HEK293 (cell line): ENCODE measurements around the gene PEX14.

Experiments used
- CTCF ChIA-PET: fragments of 350-600 bp; formaldehyde crosslinking; extraction: SDS; loops from one replicate; lab custom pipeline; 2021; ENCODE audit warnings: antibody characterized with exemption; lab: Yijun Ruan, JAX
- POLR2A ChIA-PET: fragments of 300-600 bp; formaldehyde crosslinking; extraction: SDS; loops from one replicate; lab custom pipeline; 2020; ENCODE audit warnings: antibody characterized with exemption, inconsistent platforms; lab: Yijun Ruan, JAX
- H3K27ac ChIP-seq: fragments of 200-500 bp; sonication (Bioruptor generic); 2 replicates; pipeline ENCODE4 v1.5.1; 2014; ENCODE audit warnings: low read depth, low read length, control low read depth, inconsistent platforms; ENCODE audit errors: extremely low read depth
- H3K36me3 ChIP-seq, 2 experiments: fragments of 200-500 bp in 1 of 2; sonication (Bioruptor generic) in 1 of 2; 1 replicate in 1 of 2; 2 replicates in 1 of 2; pipeline ENCODE4 v1.5.1; 2014 to 2017; ENCODE audit warnings: inconsistent platforms in 2 of 2, low read length in 2 of 2; ENCODE audit not compliant: control insufficient read depth in 2 of 2, insufficient read depth in 1 of 2
- H3K4me1 ChIP-seq: fragments of 200-500 bp; sonication (Bioruptor generic); 2 replicates; pipeline ENCODE4 v1.5.1; 2014; ENCODE audit warnings: mild to moderate bottlenecking, low read length, inconsistent platforms; ENCODE audit not compliant: control insufficient read depth, insufficient read depth
- H3K4me3 ChIP-seq: 2 replicates; pipeline ENCODE4 v1.5.1; 2011; ENCODE audit warnings: low read depth, mild to moderate bottlenecking, control low read depth, low read length, moderate library complexity
- H3K9me3 ChIP-seq: fragments of 200-500 bp; sonication (Bioruptor generic); 2 replicates; pipeline ENCODE4 v1.5.1; 2014; ENCODE audit warnings: low read depth, low read length, inconsistent platforms; ENCODE audit not compliant: control insufficient read depth, insufficient read depth
- BCL11A ChIP-seq: fragments of 450-650 bp; formaldehyde crosslinking; IDR thresholded peaks from 2 replicates; pipeline ENCODE4 v1.5.1; 2016; ENCODE audit warnings: low read depth, missing biosample characterization, missing genetic modification characterization
- CTCF ChIP-seq: fragments of 450-650 bp; formaldehyde crosslinking; IDR thresholded peaks from 2 replicates; pipeline ENCODE4 v1.5.1; 2016; ENCODE audit warnings: missing biosample characterization, missing genetic modification characterization
- IKZF3 ChIP-seq: fragments of 450-650 bp; IDR thresholded peaks from 2 replicates; pipeline ENCODE4 v1.5.0; 2018; ENCODE audit warnings: missing biosample characterization, mild to moderate bottlenecking, missing genetic modification characterization, moderate library complexity
- OVOL3 ChIP-seq: fragments of 450-650 bp; formaldehyde crosslinking; IDR thresholded peaks from 2 replicates; pipeline ENCODE4 v1.5.1; 2016; ENCODE audit warnings: missing biosample characterization, missing genetic modification characterization
- ZBTB21 ChIP-seq: fragments of 450-650 bp; formaldehyde crosslinking; IDR thresholded peaks from 2 replicates; pipeline ENCODE4 v1.5.1; 2017; ENCODE audit warnings: missing biosample characterization, missing genetic modification characterization
- ZBTB8A ChIP-seq: fragments of 450-650 bp; formaldehyde crosslinking; IDR thresholded peaks from 2 replicates; pipeline ENCODE4 v1.5.1; 2016; ENCODE audit warnings: missing biosample characterization, missing genetic modification characterization
- ZEB2 ChIP-seq: fragments of 450-650 bp; formaldehyde crosslinking; IDR thresholded peaks from 2 replicates; pipeline ENCODE4 v1.5.1; 2016; ENCODE audit warnings: missing biosample characterization, missing genetic modification characterization
- ZFP37 ChIP-seq: fragments of 450-650 bp; formaldehyde crosslinking; IDR thresholded peaks from 2 replicates; pipeline ENCODE4 v1.5.1; 2016; ENCODE audit warnings: missing biosample characterization, missing genetic modification characterization
- ZFP69B ChIP-seq: fragments of 450-650 bp; formaldehyde crosslinking; IDR thresholded peaks from 2 replicates; pipeline ENCODE4 v1.5.1; 2016; ENCODE audit warnings: missing biosample characterization, missing genetic modification characterization
- ZNF155 ChIP-seq: fragments of 450-650 bp; formaldehyde crosslinking; IDR thresholded peaks from 2 replicates; pipeline ENCODE4 v1.5.1; 2016; ENCODE audit warnings: missing biosample characterization, missing genetic modification characterization
- ZNF157 ChIP-seq: fragments of 450-650 bp; formaldehyde crosslinking; IDR thresholded peaks from 2 replicates; pipeline ENCODE4 v1.5.1; 2016; ENCODE audit warnings: missing biosample characterization, missing genetic modification characterization
- ZNF23 ChIP-seq: fragments of 450-650 bp; formaldehyde crosslinking; IDR thresholded peaks from 2 replicates; pipeline ENCODE4 v1.5.1; 2016; ENCODE audit warnings: missing biosample characterization, missing genetic modification characterization, borderline replicate concordance
- ZNF621 ChIP-seq: fragments of 450-650 bp; formaldehyde crosslinking; IDR thresholded peaks from 2 replicates; pipeline ENCODE4 v1.5.1; 2017; ENCODE audit warnings: missing biosample characterization, missing genetic modification characterization
- ZNF791 ChIP-seq: fragments of 450-650 bp; formaldehyde crosslinking; IDR thresholded peaks from 2 replicates; pipeline ENCODE4 v1.5.1; 2016; ENCODE audit warnings: missing biosample characterization, missing genetic modification characterization
- TF ChIP-seq, protein P1 (sequence below): fragments of 450-650 bp; formaldehyde crosslinking; IDR thresholded peaks from 2 replicates; pipeline ENCODE4 v1.5.1; 2016; ENCODE audit warnings: missing biosample characterization, missing genetic modification characterization
- TF ChIP-seq, protein P2 (sequence below): fragments of 450-650 bp; IDR thresholded peaks from 2 replicates; pipeline ENCODE4 v1.5.1; 2018; ENCODE audit warnings: missing biosample characterization, mild to moderate bottlenecking, missing genetic modification characterization
- TF ChIP-seq, protein P3 (sequence below): fragments of 450-650 bp; formaldehyde crosslinking; conservative IDR thresholded peaks from 2 replicates; pipeline ENCODE4 v1.5.1; 2016; ENCODE audit warnings: low read depth, missing biosample characterization, missing genetic modification characterization
- TF ChIP-seq, protein P4 (sequence below): fragments of 450-650 bp; formaldehyde crosslinking; IDR thresholded peaks from 2 replicates; pipeline ENCODE4 v1.5.1; 2016; ENCODE audit warnings: missing biosample characterization, missing genetic modification characterization

The PEX14 gene

DNA sequence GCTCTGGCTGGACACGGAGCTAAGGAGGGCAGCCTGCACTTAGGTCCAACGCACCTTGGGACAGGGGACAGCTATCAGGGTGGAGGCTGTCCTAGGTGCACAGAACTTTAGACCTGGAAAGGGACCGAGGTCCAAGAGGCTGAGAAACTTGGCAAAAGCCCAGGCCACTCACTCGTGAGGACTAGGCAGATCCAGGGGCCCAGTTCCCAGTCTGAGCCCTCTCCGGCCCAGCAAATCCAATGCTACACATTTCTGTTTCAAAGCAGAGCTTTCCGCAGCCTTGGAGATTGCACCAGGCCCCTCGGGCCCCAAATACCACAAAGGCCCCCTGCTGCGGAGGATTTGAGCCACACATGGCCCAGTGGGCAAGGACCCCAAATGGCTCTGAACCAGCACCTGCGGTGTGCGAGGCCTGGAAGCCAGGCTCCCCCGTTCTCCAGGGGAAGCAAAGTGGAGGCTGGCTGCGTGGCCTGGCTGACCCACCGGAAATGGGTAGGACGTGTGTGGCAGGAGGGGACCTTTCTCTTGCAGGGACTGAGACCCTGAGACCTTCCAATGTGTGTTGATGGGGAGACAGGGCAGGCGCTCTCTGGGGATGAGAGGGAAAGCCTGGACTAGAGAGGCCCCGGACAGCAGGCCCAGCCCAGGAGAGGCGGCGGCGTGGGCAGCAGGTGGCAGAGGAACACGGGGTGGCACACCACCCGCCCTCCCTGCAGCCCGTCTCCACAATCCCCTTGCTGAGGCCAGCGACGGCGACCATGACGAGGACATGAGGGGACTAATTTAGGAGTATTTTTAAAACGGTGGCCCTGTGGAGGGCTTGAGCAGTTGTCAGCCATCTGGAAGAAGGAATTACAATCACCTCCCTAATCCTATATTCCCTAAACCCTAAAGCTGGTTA lies 203.0 kb downstream of the PEX14 start:
- Histone ChIP-seq H3K4me3 (no peak overlapping the region), H3K36me3 (no peaks in the 10 kb centered on the region), H3K4me1 (peaks cover 10% of the 10 kb centered on the region), H3K27ac (no peak overlapping the region), H3K9me3 (no peaks in the 10 kb centered on the region)
- no peak for TF ChIP-seq OVOL3 (tag by site-specific recombination)
- no peak for TF ChIP-seq ZEB2 (tag by site-specific recombination)
- TF ChIP-seq ZFP37 (tag by site-specific recombination), result no peak
- TF ChIP-seq BCL11A (tag by site-specific recombination), result no peak
- TF ChIP-seq CTCF (tag by site-specific recombination), result no peak
- TF ChIP-seq ZBTB8A (tag by site-specific recombination), result peak; percentile 22; the same call in 1 of the 2 replicates
- ChIA-PET CTCF (interaction anchor here (0.6 to 1.0 kb wide), 2 partner anchors 15 to 115 kb away, joined by 4 read pairs; no protein-coding TSS in a partner anchor), POLR2A (no interaction called here)

GRCh38 chr1:10678402-10678801 lies 203.7 kb downstream of the PEX14 start:
- H3K9me3 ChIP-seq, result no peaks in the 10 kb centered on the region
- POLR2A ChIA-PET, result no interaction called here
- H3K27ac ChIP-seq, result no peak overlapping the region
- no peak overlapping the region for H3K4me3 ChIP-seq
- CTCF ChIA-PET, result interaction anchor here (0.6 to 1.0 kb wide), 3 partner anchors 15 to 966 kb away, joined by 3 to 4 read pairs (median 3); no protein-coding TSS in a partner anchor
- H3K36me3 ChIP-seq, result no peaks in the 10 kb centered on the region
- H3K4me1 ChIP-seq, result peaks cover 7% of the 10 kb centered on the region
- TF ChIP-seq, protein P1, sequence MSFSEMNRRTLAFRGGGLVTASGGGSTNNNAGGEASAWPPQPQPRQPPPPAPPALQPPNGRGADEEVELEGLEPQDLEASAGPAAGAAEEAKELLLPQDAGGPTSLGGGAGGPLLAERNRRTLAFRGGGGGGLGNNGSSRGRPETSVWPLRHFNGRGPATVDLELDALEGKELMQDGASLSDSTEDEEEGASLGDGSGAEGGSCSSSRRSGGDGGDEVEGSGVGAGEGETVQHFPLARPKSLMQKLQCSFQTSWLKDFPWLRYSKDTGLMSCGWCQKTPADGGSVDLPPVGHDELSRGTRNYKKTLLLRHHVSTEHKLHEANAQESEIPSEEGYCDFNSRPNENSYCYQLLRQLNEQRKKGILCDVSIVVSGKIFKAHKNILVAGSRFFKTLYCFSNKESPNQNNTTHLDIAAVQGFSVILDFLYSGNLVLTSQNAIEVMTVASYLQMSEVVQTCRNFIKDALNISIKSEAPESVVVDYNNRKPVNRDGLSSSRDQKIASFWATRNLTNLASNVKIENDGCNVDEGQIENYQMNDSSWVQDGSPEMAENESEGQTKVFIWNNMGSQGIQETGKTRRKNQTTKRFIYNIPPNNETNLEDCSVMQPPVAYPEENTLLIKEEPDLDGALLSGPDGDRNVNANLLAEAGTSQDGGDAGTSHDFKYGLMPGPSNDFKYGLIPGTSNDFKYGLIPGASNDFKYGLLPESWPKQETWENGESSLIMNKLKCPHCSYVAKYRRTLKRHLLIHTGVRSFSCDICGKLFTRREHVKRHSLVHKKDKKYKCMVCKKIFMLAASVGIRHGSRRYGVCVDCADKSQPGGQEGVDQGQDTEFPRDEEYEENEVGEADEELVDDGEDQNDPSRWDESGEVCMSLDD (tag by site-specific recombination), result no peak
- TF ChIP-seq ZFP69B, result no peak
- TF ChIP-seq ZBTB21, result no peak

GRCh38 chr1:10678852-10679251 lies 204.1 kb downstream of the PEX14 start:
- Histone ChIP-seq H3K36me3 (no peaks in the 10 kb centered on the region), H3K9me3 (no peaks in the 10 kb centered on the region), H3K4me3 (no peak overlapping the region), H3K4me1 (peaks cover 7% of the 10 kb centered on the region), H3K27ac (no peak overlapping the region)
- POLR2A ChIA-PET, result no interaction called here
- CTCF ChIA-PET, result interaction anchor here (0.6 to 1.0 kb wide), 3 partner anchors 14 to 965 kb away, joined by 3 to 4 read pairs (median 3); no protein-coding TSS in a partner anchor
- no peak for TF ChIP-seq ZNF155
- TF ChIP-seq ZNF157 (tag by site-specific recombination), result no peak
- TF ChIP-seq ZNF621 (tag by site-specific recombination), result no peak
- no peak for TF ChIP-seq IKZF3 (tag by site-specific recombination)
- TF ChIP-seq, protein P2, sequence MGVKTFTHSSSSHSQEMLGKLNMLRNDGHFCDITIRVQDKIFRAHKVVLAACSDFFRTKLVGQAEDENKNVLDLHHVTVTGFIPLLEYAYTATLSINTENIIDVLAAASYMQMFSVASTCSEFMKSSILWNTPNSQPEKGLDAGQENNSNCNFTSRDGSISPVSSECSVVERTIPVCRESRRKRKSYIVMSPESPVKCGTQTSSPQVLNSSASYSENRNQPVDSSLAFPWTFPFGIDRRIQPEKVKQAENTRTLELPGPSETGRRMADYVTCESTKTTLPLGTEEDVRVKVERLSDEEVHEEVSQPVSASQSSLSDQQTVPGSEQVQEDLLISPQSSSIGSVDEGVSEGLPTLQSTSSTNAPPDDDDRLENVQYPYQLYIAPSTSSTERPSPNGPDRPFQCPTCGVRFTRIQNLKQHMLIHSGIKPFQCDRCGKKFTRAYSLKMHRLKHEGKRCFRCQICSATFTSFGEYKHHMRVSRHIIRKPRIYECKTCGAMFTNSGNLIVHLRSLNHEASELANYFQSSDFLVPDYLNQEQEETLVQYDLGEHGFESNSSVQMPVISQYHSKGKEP (tag by site-specific recombination), result no peak
- TF ChIP-seq, protein P3, sequence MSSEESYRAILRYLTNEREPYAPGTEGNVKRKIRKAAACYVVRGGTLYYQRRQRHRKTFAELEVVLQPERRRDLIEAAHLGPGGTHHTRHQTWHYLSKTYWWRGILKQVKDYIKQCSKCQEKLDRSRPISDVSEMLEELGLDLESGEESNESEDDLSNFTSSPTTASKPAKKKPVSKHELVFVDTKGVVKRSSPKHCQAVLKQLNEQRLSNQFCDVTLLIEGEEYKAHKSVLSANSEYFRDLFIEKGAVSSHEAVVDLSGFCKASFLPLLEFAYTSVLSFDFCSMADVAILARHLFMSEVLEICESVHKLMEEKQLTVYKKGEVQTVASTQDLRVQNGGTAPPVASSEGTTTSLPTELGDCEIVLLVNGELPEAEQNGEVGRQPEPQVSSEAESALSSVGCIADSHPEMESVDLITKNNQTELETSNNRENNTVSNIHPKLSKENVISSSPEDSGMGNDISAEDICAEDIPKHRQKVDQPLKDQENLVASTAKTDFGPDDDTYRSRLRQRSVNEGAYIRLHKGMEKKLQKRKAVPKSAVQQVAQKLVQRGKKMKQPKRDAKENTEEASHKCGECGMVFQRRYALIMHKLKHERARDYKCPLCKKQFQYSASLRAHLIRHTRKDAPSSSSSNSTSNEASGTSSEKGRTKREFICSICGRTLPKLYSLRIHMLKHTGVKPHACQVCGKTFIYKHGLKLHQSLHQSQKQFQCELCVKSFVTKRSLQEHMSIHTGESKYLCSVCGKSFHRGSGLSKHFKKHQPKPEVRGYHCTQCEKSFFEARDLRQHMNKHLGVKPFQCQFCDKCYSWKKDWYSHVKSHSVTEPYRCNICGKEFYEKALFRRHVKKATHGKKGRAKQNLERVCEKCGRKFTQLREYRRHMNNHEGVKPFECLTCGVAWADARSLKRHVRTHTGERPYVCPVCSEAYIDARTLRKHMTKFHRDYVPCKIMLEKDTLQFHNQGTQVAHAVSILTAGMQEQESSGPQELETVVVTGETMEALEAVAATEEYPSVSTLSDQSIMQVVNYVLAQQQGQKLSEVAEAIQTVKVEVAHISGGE (tag by site-specific recombination), result no peak
- no peak for TF ChIP-seq ZNF791 (tag by site-specific recombination)
- TF ChIP-seq, protein P4, sequence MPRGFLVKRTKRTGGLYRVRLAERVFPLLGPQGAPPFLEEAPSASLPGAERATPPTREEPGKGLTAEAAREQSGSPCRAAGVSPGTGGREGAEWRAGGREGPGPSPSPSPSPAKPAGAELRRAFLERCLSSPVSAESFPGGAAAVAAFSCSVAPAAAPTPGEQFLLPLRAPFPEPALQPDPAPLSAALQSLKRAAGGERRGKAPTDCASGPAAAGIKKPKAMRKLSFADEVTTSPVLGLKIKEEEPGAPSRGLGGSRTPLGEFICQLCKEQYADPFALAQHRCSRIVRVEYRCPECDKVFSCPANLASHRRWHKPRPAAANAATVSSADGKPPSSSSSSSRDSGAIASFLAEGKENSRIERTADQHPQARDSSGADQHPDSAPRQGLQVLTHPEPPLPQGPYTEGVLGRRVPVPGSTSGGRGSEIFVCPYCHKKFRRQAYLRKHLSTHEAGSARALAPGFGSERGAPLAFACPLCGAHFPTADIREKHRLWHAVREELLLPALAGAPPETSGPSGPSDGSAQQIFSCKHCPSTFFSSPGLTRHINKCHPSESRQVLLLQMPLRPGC (tag by site-specific recombination), result no peak
- TF ChIP-seq ZNF23, result no peak
